Chondrocyte (in vitro differentiated cells): ENCODE measurements around the gene KIF25. TPM values are rescaled to one million over a fixed set of nuclear protein-coding genes. Genes with fewer than 3 reads are reported as not detected.

Source experiments
- DNase-seq: peaks from one replicate; pipeline ENCODE4 v3.0.0; 2021; ENCODE audit warnings: mixed read lengths, low spot score
- H3K27ac Mint-ChIP-seq: one replicate; pipeline ENCODE4 v1.8.0; 2021; ENCODE audit warnings: mild to moderate bottlenecking, moderate library complexity, mixed read lengths; ENCODE audit not compliant: unreplicated experiment
- H3K27me3 Mint-ChIP-seq: 2 replicates; pipeline ENCODE4 v1.8.0; 2021; ENCODE audit warnings: low read depth, mixed read lengths
- H3K36me3 Mint-ChIP-seq: 2 replicates; pipeline ENCODE4 v1.8.0; 2021; ENCODE audit warnings: low read depth, mixed read lengths
- H3K4me1 Mint-ChIP-seq: 2 replicates; pipeline ENCODE4 v1.8.0; 2021; ENCODE audit warnings: low read depth, mild to moderate bottlenecking, mixed read lengths
- H3K4me3 Mint-ChIP-seq: one replicate; pipeline ENCODE4 v1.8.0; 2021; ENCODE audit warnings: mild to moderate bottlenecking, moderate library complexity, mixed read lengths; ENCODE audit not compliant: unreplicated experiment
- H3K9me3 Mint-ChIP-seq: 2 replicates; pipeline ENCODE4 v1.8.0; 2021; ENCODE audit warnings: low read depth, mixed read lengths
- total RNA-seq: library from RNA; stranded (reverse); gene quantifications from 3 replicates; pipeline ENCODE4 v1.2.1, GENCODE V29; 2021
- TF ChIP-seq, protein P1 (sequence below): fragments of 200-600 bp; sonication (generic); IDR thresholded peaks from 2 replicates; pipeline ENCODE4 v1.5.0; 2021; ENCODE audit warnings: antibody characterized with exemption, mild to moderate bottlenecking, moderate library complexity

KIF25 gene
- total RNA-seq, 1 donor from 2014 or later, result not detected

DNA sequence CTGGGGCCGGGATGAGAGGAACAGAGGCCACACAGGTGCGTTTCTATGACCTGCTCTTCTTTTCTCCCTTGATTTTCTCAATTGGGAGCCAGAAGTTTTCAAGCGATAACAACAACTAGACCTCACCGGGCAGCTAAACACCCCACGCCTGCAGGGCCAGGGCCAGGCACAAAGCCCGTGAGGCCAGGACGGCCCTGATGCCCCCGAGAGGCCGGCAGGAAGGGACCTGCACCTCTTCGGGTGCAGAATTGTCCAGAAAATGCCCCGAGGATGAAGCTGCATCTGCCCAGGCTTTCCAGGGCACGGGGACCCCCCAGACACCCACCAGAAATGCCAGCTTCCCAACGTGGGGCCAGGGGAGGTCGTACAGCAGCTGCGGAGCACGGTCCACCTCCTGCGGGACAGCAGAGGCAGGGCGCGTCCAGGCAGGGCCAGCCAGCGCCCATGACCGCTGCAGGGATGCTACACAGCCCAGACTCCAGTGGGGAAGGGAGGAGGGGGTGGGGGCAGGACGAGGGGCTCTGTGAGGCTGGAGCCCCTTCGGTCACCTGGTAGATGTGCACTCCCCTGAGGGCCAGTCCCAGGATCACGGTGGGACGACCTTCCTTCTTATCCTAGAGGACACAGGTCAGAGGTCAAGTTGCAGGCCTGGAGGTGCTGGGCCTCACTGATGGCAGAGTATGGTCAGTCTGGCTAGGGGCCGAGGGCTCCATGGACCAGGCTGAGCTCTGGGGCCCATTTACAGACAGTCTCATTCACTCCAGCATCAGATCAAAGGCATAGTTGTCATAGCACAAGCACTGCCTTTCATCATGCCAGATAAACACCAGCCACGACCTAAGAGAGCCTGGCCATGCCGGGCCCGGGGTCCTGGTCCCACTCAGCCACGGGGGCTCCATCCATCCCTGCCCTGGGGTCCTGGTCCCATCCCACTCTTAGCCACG, 65.1 kb downstream of the KIF25 start:
- Mint-ChIP-seq H3K4me1 (peaks cover 7% of the 10 kb centered on the region), H3K4me3 (no peak overlapping the region), H3K36me3 (peaks cover 2% of the 10 kb centered on the region), H3K9me3 (no peaks in the 10 kb centered on the region), H3K27me3 (peaks cover 4% of the 10 kb centered on the region), H3K27ac (no peak overlapping the region)
- DNase-seq, result no peak
- TF ChIP-seq, protein P1, sequence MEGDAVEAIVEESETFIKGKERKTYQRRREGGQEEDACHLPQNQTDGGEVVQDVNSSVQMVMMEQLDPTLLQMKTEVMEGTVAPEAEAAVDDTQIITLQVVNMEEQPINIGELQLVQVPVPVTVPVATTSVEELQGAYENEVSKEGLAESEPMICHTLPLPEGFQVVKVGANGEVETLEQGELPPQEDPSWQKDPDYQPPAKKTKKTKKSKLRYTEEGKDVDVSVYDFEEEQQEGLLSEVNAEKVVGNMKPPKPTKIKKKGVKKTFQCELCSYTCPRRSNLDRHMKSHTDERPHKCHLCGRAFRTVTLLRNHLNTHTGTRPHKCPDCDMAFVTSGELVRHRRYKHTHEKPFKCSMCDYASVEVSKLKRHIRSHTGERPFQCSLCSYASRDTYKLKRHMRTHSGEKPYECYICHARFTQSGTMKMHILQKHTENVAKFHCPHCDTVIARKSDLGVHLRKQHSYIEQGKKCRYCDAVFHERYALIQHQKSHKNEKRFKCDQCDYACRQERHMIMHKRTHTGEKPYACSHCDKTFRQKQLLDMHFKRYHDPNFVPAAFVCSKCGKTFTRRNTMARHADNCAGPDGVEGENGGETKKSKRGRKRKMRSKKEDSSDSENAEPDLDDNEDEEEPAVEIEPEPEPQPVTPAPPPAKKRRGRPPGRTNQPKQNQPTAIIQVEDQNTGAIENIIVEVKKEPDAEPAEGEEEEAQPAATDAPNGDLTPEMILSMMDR, result no peak

DNA sequence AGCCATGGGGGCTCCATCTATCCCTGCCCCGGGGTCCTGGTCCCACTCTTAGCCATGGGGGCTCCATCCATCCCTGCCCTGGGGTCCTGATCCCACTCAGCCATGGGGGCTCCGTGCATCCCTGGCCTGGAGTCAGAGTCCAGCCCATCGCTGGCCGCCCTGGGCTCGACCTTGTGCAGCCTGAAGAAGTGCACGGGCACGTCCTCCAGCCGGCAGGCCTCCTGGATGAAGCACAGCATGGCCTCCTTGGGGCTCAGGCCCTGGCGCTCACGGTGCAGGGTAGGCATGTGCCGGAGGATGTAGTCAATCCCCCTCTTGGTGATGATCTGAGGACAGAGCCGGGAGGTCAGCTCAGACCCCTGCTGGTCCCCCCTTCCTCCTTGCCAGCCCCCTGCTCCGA, 66.0 kb downstream of the KIF25 start:
- Mint-ChIP-seq H3K9me3 (no peaks in the 10 kb centered on the region), H3K4me3 (no peak overlapping the region), H3K36me3 (peaks cover 2% of the 10 kb centered on the region)

DNA sequence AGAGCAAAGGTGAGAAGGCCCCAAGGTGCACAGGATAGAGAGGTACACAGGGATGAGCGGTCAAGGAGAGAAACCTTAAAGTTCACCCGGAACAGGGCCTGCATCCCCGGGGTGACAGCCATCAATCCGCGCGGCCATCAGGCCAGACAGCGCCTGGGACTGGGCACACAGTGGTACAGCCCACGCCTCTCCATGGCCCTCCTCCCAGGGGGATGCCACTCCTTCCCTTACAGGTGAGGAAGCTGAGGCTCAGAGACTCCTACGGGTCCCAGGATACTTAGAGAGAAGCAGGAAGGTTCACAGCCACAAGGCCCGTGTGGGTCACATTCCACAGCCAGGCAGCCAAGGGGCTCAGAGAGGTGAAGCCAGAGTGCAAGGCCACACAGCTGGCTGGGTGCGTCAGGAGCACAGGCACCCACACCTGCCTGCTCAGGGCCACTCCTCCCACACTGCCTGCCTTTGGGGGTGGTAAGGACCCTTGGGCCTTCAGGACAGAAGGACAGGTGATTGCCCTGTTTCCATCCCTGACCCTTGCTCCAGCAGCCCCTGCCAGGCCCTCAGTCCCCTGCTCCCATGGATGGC, 66.8 kb downstream of the KIF25 start:
- peaks cover 2% of the 10 kb centered on the region for H3K36me3 Mint-ChIP-seq
- TF ChIP-seq, protein P1, result no peak
- H3K9me3 Mint-ChIP-seq, result no peaks in the 10 kb centered on the region
- no peak overlapping the region for H3K27ac Mint-ChIP-seq
- no peak for DNase-seq
- peaks cover 7% of the 10 kb centered on the region for H3K4me1 Mint-ChIP-seq
- peaks cover 6% of the 10 kb centered on the region for H3K27me3 Mint-ChIP-seq
- no peak overlapping the region for H3K4me3 Mint-ChIP-seq

More for the DNA sequence above, 66.0 kb downstream of the KIF25 start:
- Mint-ChIP-seq H3K27ac (no peak overlapping the region), H3K27me3 (peaks cover 4% of the 10 kb centered on the region), H3K4me1 (peaks cover 7% of the 10 kb centered on the region)
- DNase-seq, result no peak
- TF ChIP-seq, protein P1, result no peak

DNA sequence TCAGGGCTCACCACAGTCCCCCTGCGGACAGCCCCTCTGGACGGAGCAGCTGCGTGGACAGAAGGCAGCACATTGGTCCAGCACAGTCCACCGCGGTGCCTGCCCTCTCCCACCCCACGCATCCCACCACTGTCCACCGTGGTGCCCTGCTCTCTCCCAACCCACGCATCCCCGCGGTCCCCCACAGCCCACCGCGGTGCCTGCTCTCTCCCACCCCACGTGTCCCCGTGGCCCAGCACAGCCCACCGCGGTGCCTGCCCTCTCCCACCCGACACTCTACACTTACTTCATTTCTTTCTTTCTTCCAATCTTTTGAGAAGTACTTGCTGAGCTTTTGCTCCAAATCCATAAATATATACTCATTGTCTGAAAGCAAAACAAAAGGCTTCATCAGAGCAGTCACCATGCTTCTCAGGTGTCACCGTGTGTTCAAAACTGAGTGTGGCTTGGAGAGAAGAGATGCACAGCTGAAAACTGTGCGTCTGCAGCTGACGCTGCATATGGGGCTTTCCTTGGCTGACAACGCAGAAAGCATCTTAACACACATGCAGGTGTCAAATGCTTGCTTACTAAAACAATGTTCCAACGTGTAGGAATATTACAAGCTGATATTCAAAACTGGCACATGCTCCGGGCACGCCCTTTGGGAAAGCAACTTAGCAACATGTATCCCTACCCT, 69.7 kb downstream of the KIF25 start:
- Mint-ChIP-seq H3K4me3 (no peak overlapping the region), H3K4me1 (peaks cover 1% of the 10 kb centered on the region), H3K36me3 (peaks cover 2% of the 10 kb centered on the region), H3K27me3 (peaks cover 7% of the 10 kb centered on the region), H3K27ac (no peak overlapping the region), H3K9me3 (no peaks in the 10 kb centered on the region)
- no peak for DNase-seq
- TF ChIP-seq, protein P1, result no peak

DNA sequence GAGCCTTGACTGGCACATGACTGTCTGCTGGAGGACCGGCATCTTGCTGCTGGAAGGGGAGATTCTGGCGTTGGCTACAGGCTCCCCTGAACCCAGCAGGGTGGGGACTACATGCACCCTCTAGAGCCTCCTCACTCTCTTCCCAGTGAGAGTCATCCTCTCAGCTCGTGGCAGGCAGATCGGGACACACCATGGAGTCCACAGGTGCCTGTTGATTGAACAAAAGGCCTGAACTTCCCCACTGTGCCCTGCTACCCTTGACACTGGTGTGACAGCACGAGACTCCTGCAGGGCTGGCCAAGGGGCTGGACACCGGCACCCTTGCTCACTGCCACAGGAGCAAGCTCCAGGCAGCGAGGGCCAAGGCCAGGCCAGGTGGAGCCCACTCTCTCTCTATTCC, 73.3 kb downstream of the KIF25 start:
- Mint-ChIP-seq H3K27me3 (peaks cover 7% of the 10 kb centered on the region), H3K27ac (no peak overlapping the region), H3K4me3 (no peak overlapping the region), H3K36me3 (peaks cover 2% of the 10 kb centered on the region), H3K4me1 (peaks cover 8% of the 10 kb centered on the region), H3K9me3 (no peaks in the 10 kb centered on the region)
- TF ChIP-seq, protein P1, result no peak
- no peak for DNase-seq
